ENCODE results near the gene DNAH2. TPM values are rescaled to one million over a fixed set of nuclear protein-coding genes. Genes with fewer than 3 reads are reported as not detected.

Gene DNAH2
- total RNA-seq, 1 experiment from 2014 or later = 0.13 TPM

DNA sequence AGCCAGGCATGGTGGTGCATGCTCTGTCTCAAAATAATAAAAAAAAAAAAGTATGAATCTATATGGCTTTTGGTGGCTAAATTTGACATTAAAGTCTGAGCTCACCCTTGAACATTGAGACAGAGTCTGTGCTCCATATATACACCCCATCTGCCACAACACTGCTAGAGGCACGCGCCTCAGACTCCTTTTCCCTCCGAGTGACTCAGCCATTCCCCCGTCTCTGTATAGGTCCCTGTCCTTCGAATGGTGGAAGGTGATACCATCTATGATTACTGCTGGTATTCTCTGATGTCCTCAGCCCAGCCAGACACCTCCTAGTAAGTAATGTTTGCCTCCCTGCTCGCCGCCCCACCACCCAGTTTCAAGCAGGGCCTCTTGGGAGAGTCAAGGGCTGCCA, 17.0 kb upstream of the DNAH2 start:
- ATAC-seq (no peak), DNase-seq (ENCODE audit: low read depth, low spot score) (no peak)
- Histone ChIP-seq H3K27me3 (ENCODE audit: control insufficient read depth, insufficient read depth, low read length) (no peaks in the 10 kb centered on the region), H3K9me3 (ENCODE audit: control insufficient read depth, insufficient read depth, low read depth, low read length) (no peaks in the 10 kb centered on the region), H3K27ac (ENCODE audit: low read length) (no peak overlapping the region), H3K4me3 (ENCODE audit: low read depth in 2 of 2, low read length in 2 of 2) (no peak overlapping the region), H3K4me1 (ENCODE audit: control insufficient read depth, insufficient read depth, low read length) (peaks cover 10% of the 10 kb centered on the region; the same call in 1 of the 2 replicates), H3K36me3 (ENCODE audit: control insufficient read depth, insufficient read depth, low read length) (no peaks in the 10 kb centered on the region)
- intact Hi-C loops (cut with micrococcal nuclease; ENCODE audit: unreplicated experiment) (no loop called here), in situ Hi-C loops (cut with HindIII; ENCODE audit: low pct_unique_long_range_greater_than_20kb, low sequenced_read_pairs) (no loop called here)
- ChIA-PET CTCF (no interaction called here), POLR2A (interaction anchor here (0.6 to 0.7 kb wide), 2 partner anchors 14 to 50 kb away, joined by 3 to 7 read pairs; partner anchors contain the start of gene ATP1B2)
- BruUV-seq (replicated peaks) = no TSS peak
- no peak for TF ChIP-seq TCF7L2 (IDR thresholded peaks at IDR 0.05; ENCODE audit: low read depth, low read length)
- TF ChIP-seq, protein P1, sequence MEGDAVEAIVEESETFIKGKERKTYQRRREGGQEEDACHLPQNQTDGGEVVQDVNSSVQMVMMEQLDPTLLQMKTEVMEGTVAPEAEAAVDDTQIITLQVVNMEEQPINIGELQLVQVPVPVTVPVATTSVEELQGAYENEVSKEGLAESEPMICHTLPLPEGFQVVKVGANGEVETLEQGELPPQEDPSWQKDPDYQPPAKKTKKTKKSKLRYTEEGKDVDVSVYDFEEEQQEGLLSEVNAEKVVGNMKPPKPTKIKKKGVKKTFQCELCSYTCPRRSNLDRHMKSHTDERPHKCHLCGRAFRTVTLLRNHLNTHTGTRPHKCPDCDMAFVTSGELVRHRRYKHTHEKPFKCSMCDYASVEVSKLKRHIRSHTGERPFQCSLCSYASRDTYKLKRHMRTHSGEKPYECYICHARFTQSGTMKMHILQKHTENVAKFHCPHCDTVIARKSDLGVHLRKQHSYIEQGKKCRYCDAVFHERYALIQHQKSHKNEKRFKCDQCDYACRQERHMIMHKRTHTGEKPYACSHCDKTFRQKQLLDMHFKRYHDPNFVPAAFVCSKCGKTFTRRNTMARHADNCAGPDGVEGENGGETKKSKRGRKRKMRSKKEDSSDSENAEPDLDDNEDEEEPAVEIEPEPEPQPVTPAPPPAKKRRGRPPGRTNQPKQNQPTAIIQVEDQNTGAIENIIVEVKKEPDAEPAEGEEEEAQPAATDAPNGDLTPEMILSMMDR (IDR thresholded peaks at IDR 0.05) = no peak

DNA sequence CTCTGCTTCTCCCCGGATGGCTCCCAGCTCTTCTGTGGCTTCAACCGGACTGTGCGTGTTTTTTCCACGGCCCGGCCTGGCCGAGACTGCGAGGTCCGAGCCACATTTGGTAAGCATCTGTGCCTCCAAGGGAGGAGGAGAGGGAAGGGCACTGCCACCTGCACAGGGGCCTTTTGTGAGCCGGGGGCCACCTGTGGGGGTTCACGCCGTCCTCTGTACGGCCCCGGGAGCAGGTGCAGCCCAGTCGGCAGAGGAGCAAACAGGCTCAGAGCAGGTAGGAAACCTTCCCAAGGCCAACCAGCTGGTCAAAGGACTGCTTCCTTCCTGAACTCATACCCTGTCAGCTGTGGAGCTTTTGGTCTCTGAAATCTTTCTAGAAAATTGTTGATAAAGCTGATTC, 15.9 kb upstream of the DNAH2 start:
- POLR2A ChIA-PET = no interaction called here

More for the DNA sequence above, 15.9 kb upstream of the DNAH2 start:
- Histone ChIP-seq H3K27me3 (ENCODE audit: control insufficient read depth, insufficient read depth, low read length) (no peaks in the 10 kb centered on the region), H3K9me3 (ENCODE audit: control insufficient read depth, insufficient read depth, low read depth, low read length) (no peaks in the 10 kb centered on the region), H3K36me3 (ENCODE audit: control insufficient read depth, insufficient read depth, low read length) (no peaks in the 10 kb centered on the region), H3K27ac (ENCODE audit: low read length) (no peak overlapping the region), H3K4me3 (ENCODE audit: low read depth in 2 of 2, low read length in 2 of 2) (no peak overlapping the region), H3K4me1 (ENCODE audit: control insufficient read depth, insufficient read depth, low read length) (peaks cover 12% of the 10 kb centered on the region; the same call in 1 of the 2 replicates)
- in situ Hi-C loops (cut with HindIII; ENCODE audit: low pct_unique_long_range_greater_than_20kb, low sequenced_read_pairs) (no loop called here), intact Hi-C loops (cut with micrococcal nuclease; ENCODE audit: unreplicated experiment) (no loop called here)
- TF ChIP-seq TCF7L2 (IDR thresholded peaks at IDR 0.05; ENCODE audit: low read depth, low read length) (no peak), POLR2AphosphoS5 (IDR thresholded peaks at IDR 0.05; ENCODE audit: low read depth, low read length) (no peak), SIN3A (IDR thresholded peaks at IDR 0.05; ENCODE audit: borderline replicate concordance, insufficient read depth, low read depth, low read length) (no peak)
- TF ChIP-seq, protein P2, sequence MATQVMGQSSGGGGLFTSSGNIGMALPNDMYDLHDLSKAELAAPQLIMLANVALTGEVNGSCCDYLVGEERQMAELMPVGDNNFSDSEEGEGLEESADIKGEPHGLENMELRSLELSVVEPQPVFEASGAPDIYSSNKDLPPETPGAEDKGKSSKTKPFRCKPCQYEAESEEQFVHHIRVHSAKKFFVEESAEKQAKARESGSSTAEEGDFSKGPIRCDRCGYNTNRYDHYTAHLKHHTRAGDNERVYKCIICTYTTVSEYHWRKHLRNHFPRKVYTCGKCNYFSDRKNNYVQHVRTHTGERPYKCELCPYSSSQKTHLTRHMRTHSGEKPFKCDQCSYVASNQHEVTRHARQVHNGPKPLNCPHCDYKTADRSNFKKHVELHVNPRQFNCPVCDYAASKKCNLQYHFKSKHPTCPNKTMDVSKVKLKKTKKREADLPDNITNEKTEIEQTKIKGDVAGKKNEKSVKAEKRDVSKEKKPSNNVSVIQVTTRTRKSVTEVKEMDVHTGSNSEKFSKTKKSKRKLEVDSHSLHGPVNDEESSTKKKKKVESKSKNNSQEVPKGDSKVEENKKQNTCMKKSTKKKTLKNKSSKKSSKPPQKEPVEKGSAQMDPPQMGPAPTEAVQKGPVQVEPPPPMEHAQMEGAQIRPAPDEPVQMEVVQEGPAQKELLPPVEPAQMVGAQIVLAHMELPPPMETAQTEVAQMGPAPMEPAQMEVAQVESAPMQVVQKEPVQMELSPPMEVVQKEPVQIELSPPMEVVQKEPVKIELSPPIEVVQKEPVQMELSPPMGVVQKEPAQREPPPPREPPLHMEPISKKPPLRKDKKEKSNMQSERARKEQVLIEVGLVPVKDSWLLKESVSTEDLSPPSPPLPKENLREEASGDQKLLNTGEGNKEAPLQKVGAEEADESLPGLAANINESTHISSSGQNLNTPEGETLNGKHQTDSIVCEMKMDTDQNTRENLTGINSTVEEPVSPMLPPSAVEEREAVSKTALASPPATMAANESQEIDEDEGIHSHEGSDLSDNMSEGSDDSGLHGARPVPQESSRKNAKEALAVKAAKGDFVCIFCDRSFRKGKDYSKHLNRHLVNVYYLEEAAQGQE (IDR thresholded peaks at IDR 0.05; ENCODE audit: insufficient read depth in 1 of 2, low read depth in 2 of 2, low read length in 1 of 2) = no peak
- TF ChIP-seq, protein P1 (IDR thresholded peaks at IDR 0.05) = no peak
- ATAC-seq (no peak), DNase-seq (ENCODE audit: low read depth, low spot score) (no peak)
- BruUV-seq (replicated peaks) = no TSS peak
- CTCF ChIA-PET = no interaction called here
